HG02759 (cell line): ENCODE results near the gene THY1.

Experiments used
- ATAC-seq: cut with Tn5 transposase; IDR thresholded peaks from one replicate; pipeline ENCODE4 v1.9.1; 2021; ENCODE audit warnings: mild to moderate bottlenecking, moderate library complexity; ENCODE audit not compliant: unreplicated experiment

The THY1 gene

DNA sequence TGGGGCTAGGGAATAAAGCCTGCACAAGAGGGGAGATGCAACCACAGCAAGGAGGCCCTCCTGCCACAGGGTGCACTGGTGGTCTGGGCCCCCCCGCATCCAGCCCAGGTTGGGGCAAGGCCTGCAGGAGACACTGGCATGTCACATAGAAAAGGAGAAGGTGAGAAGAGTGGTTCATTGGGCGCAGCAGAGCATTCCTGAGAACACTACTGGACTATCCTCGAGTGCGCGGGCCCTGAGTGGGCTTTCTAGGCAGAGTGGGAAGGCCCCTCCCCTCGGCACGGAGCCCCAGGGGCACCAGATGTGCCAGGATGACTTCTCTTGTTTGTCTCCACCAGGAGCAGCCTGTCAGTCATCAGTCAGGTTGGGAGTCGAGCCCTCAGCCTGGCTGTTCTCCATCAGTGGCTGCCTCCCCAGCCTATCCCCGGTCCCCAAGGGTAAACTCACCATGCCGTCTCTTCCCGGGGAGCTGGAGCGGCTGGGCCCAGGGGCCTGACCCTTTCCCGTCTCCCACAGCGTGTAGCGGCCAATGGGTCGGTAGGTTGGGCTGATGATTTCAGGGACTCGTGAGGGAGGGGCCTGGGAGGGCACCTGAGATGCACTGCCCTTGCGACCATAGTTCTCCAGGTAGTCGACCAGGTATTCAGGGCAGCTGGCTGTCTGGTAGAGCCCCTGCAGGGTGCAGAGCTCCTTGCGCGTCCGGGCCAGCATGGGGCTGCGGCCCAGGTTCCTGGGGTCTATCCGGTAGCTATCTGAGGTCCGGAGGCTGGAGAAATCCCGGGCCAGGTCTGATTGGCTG lies 50.5 kb downstream of the THY1 start:
- ATAC-seq = no peak

DNA sequence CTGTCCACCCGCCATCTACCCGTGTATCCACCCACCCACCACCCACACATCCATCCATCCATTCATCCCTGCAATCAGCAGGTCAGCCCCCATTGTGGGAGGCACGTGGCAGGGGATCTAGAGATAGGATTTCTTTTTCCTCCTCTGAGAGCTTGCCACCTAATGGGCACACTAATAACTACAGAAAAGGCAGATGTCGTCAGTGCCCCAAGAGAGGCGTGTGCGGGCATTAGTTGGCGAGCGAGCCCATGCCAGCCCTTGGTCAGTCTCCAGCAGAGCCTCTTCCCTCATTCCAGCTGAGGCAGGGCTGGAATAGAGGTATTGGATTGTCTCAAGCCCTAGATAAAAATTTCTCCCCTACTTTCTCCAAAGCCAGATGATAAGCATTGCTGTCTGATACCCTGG lies 51.2 kb downstream of the THY1 start:
- no peak for ATAC-seq

DNA sequence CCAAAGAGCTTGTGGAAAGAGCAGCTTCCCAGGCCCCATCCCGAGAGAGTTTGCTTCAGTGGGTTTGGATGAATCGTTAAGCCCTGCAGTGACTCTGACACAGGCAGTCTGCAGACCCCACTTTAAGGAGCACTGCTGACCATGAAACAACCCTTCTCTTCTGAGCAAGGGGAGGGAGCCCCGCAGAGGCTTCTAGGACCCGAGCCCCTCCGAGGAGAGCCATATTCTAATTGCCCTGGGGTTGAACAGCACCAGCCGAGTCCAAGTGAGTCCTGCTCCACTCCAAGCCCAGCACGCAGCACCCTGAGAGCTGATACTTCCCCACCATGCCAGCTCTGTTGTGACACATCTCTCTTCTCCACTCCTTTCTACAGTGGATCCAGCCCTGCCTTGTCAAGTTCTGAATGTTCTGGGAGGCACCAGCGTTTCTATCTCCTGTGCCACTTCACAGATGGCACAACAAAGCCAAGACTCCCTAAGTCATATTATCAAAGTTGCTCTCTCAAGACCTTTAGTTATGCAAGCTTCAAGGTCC lies 51.8 kb downstream of the THY1 start:
- ATAC-seq = no peak

DNA sequence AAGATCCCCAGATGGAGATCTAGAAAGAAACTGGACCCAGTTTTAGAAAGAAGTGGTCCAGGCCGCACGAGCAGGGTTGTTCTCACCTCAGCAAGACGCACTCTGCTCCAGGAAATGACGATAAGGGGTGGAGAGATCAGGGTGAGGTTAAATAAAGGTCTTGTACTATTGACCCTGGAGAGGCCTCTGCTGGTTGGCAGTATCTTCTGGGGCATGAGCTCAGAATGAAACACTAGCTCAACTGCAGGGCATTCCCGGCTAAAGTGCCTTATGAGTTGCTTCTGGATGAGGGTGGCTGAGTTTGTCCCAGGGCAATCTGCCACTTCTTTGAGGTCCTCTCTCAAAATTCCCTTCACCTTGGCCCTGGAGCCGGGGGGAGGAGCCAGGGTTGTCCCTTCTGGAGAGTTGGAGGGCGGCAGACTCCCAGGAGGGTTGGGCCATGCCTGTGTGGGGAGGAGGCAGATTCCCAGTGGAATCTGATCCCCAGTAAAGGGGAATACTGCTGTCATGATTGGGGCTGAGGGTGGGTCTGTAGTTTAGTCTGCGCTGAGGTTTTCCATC lies 52.4 kb downstream of the THY1 start:
- ATAC-seq = no peak

DNA sequence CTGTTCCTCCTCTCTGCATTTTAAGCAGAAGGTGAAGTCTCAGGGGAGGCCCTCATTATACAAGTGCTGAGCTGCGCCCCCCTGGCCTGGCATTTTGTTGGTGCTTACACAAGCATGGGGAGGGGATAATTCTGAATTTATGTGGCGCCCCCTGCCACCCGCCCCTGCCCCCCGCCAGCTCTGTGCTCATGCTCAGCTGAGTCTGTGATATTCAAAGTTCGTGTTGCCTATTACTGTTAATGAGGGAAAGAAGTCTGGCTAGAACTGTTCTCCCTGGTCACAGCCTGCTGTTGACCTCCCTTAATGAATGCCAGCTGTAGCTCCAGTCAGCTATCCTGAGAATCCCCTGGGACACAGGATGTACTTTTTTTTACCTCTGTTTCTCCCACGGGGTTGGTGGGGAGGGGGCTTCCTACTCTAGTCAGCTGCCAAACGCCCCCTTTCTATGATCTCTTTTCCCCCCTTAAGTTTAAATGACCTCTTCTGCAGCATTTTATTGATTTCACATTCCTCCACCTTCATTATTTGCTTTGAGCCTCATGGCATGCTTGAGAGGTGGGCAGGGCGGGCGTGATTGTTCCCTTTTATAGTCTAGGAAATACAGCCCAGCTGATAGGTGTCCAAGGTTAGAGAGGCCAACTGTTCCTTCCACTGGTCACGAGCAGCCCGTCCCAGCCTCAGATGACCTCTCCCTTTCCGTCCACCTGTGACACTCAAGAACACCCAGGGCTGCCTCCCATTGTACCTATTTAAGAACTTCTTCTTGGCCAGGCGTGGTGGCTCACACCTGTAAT lies 53.6 kb downstream of the THY1 start:
- no peak for ATAC-seq

DNA sequence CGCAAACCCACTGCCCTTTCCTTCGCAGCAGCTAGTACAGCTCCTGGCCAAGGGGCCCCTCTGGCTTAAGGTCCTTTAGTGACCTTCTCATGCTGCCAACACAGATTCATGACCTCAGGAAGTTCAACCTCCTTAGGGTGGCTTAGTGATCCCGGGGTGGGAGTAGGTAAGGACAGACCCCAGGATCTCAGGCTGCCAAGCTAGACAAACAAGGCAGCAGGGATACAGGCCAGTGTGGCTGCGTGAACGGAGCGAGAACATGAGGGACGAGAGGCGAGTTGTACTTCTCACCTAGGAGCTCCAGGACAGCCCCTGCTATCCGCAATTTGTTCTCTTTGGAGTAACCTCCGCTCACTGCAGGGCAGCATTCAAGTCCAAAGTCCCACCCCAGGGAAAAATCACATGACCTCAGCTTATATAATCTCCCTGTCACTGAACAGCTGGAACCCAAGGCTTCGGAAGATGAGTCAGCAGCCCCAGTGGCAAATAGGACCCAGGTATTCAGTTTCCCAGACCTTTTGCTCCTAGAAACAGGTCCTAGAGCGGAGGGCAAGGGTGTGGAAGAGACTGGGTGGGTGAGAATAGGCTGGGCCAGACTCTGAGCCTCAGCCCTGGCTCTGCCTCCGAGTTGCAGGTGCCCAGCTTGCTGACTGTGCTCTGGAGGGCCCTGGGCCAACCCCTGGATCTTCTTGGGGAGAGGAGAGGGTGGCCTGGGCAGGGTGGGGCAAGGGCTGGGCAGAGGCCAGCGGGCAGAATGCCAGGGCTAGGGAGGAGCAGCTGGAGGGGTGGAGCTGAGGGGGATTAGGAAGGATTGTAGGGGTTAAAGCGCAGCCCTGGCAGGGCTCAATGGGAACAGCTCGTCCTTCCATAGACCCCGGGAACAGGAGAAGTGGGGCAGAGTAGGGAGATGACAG lies 54.6 kb downstream of the THY1 start:
- no peak for ATAC-seq

DNA sequence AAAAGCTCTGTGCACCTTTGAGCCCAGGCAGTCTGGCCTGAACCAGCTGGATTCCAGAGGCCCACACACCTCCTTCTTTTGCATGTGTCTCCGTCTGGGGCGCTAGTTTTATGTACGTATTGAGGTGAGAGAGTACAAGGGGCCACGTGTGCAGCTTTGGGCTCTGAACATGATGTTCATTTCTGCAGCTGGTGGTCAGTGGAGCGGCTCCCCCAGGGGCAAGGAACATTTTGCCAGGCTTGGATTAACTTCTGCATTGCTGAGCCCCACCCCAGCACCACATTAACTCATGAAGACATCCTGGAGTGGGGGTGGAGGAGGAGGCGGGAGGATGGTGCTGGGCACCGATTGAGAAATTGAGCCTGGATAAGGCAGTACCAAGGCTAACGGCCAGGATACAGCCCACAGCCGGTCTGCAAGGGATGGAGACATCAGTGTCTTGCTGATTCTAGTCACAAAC lies 55.3 kb downstream of the THY1 start:
- ATAC-seq = no peak
